Cardiac muscle cell (in vitro differentiated cells and primary cell): ENCODE measurements around the gene WDR20. TPM values are rescaled to one million over a fixed set of nuclear protein-coding genes. Genes with fewer than 3 reads are reported as not detected.

ENCODE experiments used
- DNase-seq, 2 donors: peaks; one replicate each; pipeline versions ENCODE4 v3.0.0 to v3.0.0-alpha.2; 2010 to 2017; ENCODE audit warnings: low read depth in 1 of 2, low spot score in 1 of 2
- H3K27ac ChIP-seq: fragments of 200-600 bp; sonication (generic); 2 replicates; pipeline ENCODE4 v1.5.1; 2016
- H3K27me3 ChIP-seq: fragments of 200-600 bp; sonication (generic); 2 replicates; pipeline ENCODE4 v1.6.0; 2016; ENCODE audit warnings: control low read depth
- H3K36me3 ChIP-seq: fragments of 200-600 bp; sonication (generic); 2 replicates; pipeline ENCODE4 v1.5.1; 2016; ENCODE audit warnings: control low read depth
- H3K4me1 ChIP-seq: fragments of 200-600 bp; sonication (generic); 2 replicates; pipeline ENCODE4 v1.8.1; 2017; ENCODE audit warnings: low read depth, mild to moderate bottlenecking, mixed run types
- H3K4me3 ChIP-seq: fragments of 200-600 bp; sonication (generic); 2 replicates; pipeline ENCODE4 v1.5.1; 2016; ENCODE audit warnings: mild to moderate bottlenecking
- H3K9me3 ChIP-seq: fragments of 200-600 bp; sonication (generic); 2 replicates; pipeline ENCODE4 v1.5.1; 2017; ENCODE audit warnings: low read depth, mild to moderate bottlenecking, control low read depth
- polyA plus RNA-seq: library from polyadenylated mRNA; unstranded; fragments of >200 nt; fragmentation: Nextera tagmentation; extraction: Ambion mirVana; gene quantifications from 2 replicates; pipeline ENCODE4 v1.2.1, GENCODE V29; 2016
- total RNA-seq: library from RNA; depleted of rRNA; stranded (reverse); fragments of >200 nt; gene quantifications from 2 replicates; pipeline ENCODE4 v1.2.3, GENCODE V29; 2016
- TF ChIP-seq, protein P1 (sequence below): IDR thresholded peaks from 2 replicates; pipeline ENCODE4 v1.5.1; 2012; ENCODE audit warnings: low read depth, mild to moderate bottlenecking, low read length

WDR20 gene
- total and polyA plus RNA-seq, 2 experiments from 2014 or later: 20.5 to 27.0 TPM

DNA sequence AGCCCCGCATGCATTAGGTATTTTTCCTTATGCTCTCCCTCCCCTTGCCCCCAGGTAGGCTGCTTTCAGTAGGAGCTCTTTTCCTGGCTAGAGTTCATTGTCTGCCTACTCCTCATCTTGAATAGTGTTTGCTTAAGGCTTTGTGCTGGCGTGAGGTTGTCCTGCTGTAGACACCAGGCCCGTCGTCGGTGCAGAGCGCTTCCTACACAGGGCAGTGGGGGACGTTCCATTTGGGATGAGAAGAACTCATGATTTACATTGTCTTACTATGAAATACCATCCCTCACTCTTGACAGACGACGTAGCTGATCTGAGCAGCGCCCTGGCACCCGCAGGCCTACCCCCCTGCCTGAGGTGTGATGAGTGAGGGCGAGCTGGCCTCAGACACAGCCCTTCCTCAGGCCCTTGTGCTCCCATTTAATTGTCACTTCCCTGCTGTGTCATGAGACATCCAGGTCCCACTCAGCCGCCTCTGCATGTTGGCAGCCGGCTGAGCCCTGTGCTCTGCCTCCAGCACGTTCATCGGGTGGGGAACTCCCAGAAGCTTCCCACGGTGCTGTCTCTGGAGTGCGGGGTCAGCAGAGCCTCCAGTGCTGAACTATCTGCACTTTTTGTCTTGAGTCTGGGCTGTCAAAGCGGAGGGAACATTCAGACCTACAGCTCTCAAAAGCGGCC lies 76.0 kb downstream of the WDR20 start:
- H3K36me3 ChIP-seq: no peaks in the 10 kb centered on the region
- H3K9me3 ChIP-seq: no peaks in the 10 kb centered on the region
- DNase-seq: peak in 1 of 2 donors; percentile 41
- TF ChIP-seq, protein P1, sequence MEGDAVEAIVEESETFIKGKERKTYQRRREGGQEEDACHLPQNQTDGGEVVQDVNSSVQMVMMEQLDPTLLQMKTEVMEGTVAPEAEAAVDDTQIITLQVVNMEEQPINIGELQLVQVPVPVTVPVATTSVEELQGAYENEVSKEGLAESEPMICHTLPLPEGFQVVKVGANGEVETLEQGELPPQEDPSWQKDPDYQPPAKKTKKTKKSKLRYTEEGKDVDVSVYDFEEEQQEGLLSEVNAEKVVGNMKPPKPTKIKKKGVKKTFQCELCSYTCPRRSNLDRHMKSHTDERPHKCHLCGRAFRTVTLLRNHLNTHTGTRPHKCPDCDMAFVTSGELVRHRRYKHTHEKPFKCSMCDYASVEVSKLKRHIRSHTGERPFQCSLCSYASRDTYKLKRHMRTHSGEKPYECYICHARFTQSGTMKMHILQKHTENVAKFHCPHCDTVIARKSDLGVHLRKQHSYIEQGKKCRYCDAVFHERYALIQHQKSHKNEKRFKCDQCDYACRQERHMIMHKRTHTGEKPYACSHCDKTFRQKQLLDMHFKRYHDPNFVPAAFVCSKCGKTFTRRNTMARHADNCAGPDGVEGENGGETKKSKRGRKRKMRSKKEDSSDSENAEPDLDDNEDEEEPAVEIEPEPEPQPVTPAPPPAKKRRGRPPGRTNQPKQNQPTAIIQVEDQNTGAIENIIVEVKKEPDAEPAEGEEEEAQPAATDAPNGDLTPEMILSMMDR: no peak
- H3K27ac ChIP-seq: peak overlapping the region; percentile 59
- H3K27me3 ChIP-seq: no peaks in the 10 kb centered on the region
- H3K4me3 ChIP-seq: no peak overlapping the region
- H3K4me1 ChIP-seq: peaks cover 22% of the 10 kb centered on the region

DNA sequence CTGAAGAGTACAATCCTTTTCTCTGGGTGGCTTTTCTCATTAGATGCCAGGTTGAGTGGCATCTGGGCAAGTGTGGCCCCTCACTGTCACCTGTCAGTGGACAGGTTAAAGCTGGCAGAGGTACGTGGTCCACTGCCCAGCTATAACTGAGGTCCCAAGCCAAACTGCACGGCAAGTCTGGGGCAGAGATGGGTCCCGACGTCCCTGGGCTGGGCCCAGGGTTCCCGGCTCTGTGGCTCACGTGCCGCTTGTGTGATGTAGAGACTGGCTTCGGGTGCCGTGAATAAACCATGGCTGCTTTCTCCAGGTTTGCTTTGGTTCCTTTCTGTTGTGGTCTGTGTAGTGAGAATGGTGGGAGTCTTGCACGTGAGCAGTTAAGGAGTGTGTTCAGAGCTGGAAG lies 77.7 kb downstream of the WDR20 start:
- Histone ChIP-seq H3K27me3 (no peaks in the 10 kb centered on the region), H3K36me3 (no peaks in the 10 kb centered on the region), H3K4me1 (peaks cover 22% of the 10 kb centered on the region), H3K4me3 (no peak overlapping the region), H3K9me3 (no peaks in the 10 kb centered on the region), H3K27ac (peak overlapping the region; percentile 18)
- DNase-seq: no peak
- TF ChIP-seq, protein P1: no peak

DNA sequence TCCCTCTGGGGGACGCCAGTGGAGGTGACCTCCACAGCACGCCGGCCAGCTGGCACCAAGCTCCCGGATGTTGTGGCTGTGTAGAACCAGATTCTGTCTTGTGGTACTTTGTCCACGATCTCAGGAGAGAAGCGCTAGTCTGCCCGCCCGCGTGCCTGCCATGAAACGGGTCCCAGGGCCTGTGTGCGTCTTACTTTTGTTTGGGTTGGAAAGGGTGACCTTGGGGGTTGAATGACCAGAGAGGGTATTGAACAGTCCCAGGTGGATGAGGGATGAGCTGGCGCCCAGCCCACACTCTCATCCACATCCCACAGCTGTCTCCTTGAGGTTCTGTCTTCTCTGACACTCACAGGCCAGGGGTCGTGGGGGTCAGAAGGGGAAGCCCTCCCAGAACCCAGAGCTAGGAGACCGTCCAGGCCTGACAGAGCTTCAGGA lies 78.3 kb downstream of the WDR20 start:
- H3K9me3 ChIP-seq: no peaks in the 10 kb centered on the region
- H3K36me3 ChIP-seq: no peaks in the 10 kb centered on the region
- H3K27me3 ChIP-seq: no peaks in the 10 kb centered on the region
- peak overlapping the region; percentile 18 for H3K27ac ChIP-seq
- TF ChIP-seq, protein P1: no peak
- no peak for DNase-seq
- peaks cover 22% of the 10 kb centered on the region for H3K4me1 ChIP-seq
- H3K4me3 ChIP-seq: no peak overlapping the region

DNA sequence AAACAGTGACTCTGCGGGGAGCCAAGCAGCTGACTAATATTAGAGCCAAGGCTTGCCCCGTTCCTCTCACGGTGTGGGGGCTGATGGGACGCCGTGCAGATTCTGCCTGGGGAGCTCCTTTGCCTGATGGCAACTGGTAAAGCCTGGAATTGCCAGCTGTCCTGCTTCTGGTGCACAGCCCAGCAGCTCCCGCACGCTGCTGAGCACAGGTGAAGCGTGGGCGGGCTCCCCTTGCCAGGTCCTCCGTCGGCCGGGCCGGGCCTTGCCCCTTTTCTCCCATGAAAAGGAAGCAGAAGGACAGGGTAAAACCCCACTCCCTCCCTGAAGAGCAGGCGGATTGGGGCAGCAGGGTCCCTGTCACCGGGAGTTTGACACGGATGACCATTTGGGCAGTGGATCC lies 79.0 kb downstream of the WDR20 start:
- Histone ChIP-seq H3K27me3 (no peaks in the 10 kb centered on the region), H3K36me3 (no peaks in the 10 kb centered on the region), H3K27ac (peak overlapping the region; percentile 18), H3K4me1 (peaks cover 22% of the 10 kb centered on the region), H3K9me3 (no peaks in the 10 kb centered on the region), H3K4me3 (no peak overlapping the region)
- no peak for DNase-seq
- TF ChIP-seq, protein P1: no peak

DNA sequence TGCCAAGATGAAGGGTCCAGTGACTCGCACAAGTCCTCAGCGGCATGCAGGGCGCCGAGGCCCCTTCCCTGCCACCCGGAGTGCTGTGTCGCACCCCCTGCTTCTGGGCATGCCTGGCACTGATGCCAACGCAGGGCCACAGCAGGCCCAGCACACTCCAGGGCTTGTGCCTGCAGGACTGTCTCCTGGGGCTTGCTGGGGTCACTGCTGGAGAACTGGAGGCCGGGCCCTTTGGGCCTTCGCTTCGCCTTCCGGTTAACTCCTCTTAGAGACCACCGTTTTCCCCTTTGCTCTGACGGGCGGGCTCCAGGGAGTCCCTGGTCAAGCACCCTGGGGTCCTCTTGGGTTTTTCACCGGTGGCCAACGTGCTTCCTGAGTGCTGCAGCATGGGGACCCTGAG lies 79.6 kb downstream of the WDR20 start:
- H3K27me3 ChIP-seq: no peaks in the 10 kb centered on the region
- no peaks in the 10 kb centered on the region for H3K9me3 ChIP-seq
- H3K4me1 ChIP-seq: peaks cover 22% of the 10 kb centered on the region
- peaks cover under 1% of the 10 kb centered on the region for H3K36me3 ChIP-seq
- TF ChIP-seq, protein P1: no peak
- peak overlapping the region; percentile 18 for H3K27ac ChIP-seq
- H3K4me3 ChIP-seq: no peak overlapping the region
- no peak for DNase-seq
